ENCODE measurements around the gene SPNS2.

SPNS2 gene

GRCh38 chr17:4498461-4499397 lies at the start of gene SPNS2:
Gene SPNS2, plus strand, starts transcription at chr17:4498881. Its CDS starts 167 bp downstream, at chr17:4499048.
- DNase-seq: peak; percentile 67

- DNase-seq: no peak
These were observed 48.9 kb upstream of the SPNS2 start for GRCh38 chr17:4449736-4450135.

- DNase-seq: no peak
These were observed 47.9 kb upstream of the SPNS2 start for GRCh38 chr17:4450710-4451316.

DNA sequence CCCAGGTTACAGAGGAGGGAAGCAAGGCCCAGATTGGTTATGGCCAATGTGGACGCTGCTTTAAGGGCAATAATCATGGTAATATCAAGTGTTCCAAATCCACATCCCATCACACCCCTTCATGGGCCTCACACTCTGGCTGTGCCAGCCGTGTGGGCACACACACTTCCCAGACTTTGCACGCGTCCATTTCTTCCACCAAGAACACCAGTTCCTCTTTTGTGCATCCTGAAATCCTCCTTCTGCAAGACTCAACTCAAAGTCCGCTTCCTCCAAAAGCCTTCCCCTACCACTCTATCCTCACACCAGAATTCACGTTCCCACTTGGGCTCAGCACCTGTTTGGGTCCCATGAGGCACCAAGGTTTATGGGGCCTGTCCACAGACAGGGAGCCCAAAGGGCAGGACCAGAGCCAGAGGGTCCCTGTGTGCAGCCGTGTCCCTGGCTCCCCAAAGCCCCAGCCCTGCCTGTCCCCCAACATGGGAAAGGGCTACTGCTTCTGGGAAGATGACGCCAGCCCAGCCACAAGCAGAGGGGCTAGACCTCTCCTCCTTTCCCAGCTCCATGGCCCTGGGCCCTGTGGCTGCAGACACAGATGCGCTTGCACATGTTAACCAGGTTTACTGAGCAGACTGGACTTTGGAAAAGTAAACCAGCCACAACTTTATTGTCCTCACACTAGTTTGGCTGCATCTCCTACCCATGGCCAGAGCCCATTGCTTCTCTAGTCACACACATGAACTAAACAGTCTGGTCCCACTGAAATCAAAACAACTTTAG lies 44.7 kb upstream of the SPNS2 start:
- DNase-seq: no peak

GRCh38 chr17:4460661-4461060 lies 38.0 kb upstream of the SPNS2 start:
- no peak for DNase-seq

DNA sequence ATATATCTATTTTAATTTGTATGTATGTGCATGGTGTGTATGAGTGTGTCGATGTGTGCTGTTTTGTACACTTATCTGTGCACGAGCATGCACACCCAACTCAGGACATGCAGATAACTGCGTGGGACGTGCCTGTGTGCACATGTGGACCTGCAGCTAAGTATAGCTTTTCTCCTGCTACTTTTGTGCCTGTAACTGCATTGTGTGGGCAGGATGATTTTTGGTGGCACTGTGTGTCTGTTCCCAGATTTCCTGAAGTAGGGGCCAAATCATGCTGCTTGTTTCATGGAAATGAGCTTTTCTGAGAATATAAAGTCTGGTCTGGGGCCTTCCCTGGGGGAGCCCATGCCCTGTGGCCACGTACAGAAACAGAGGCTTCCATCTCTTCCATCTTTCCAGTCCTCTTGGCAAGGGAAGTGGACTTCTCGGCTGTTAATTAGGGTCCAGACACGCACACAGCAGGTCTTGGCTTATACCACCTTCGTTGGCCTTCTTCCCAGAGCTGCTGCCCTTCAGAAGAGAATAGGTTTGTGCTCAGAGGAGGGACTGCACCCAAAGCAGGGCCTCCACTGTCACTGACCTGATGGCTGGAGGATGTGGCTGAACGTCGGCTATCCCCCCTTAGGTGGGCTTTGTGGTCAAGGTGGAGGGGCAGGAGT lies 34.7 kb upstream of the SPNS2 start:
- no peak for DNase-seq

DNA sequence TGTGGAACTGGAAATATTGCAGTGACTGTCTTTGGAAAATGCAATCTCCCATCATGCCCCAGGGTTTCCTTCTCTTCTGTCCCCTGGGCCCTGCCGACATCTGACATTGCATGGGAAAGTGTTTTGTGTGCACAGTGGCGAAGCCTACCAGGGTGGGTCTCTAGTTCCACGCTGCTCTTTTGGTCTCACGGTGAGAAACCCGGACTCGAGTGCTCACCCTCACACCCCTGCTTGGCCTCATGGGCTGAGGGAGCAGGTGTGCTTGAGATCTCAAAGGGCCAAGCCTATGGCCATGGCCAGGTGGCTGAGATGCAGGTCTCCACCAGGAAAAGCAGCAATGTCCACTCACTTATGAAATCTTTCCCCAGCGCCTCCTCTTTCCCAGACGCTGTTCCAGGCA lies 32.9 kb upstream of the SPNS2 start:
- no peak for DNase-seq

DNA sequence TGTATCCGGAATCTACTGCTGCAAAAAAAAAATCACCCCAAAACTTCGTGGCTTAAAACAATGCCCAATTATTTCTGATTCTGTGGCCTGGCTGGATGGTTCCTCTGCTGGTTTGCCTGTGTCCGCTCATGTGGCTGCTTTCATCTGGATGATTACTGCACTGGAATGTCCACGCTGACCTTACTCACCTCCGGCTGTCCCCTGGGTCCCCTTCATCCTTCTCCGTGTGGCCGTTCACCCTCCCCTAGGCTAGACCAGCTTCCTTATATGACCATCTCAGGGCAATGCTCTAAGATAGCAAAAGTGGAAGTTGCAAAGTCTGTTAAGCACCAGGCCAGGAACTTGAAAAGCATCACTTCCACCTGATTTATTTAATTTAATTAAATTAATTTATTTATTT lies 31.4 kb upstream of the SPNS2 start:
- DNase-seq: no peak

DNA sequence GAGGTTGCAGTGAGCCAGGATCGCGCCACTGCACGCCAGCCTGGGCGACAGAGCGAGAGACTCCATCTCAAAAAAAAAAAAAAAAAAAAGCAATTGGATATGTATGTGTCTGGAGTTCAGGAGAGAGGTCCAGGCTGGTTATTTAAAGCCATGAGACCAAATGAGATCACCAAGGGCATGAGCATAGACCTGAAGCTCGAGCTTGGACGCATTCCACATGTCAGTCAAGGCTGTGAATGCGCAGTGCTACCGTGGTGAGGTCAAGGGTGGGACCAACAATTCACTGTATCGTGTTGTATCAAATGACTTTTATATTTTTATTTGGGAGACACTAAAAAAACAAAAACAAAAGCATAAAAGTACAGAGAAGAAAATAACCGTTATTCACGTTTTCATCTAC lies 29.1 kb upstream of the SPNS2 start:
- no peak for DNase-seq

DNA sequence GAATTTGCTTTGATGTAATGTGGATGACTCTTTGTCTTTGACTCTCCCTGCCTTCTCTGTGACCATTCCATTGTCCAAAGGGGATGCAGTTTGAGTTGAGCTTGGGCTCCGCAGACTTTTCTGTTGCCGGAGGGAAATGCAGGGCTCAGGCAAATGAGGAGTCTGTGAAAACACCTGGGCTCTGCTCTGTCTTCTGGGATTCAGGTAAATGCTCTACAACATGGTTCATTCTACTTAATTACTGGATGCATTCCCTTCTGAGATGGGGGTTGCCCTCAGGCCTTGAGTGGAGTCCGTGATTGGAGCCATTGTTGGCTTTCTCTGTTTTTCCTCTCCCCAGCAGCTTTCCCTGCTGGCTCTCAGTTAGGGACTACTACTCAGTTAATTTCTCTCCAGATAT lies 26.4 kb upstream of the SPNS2 start:
- DNase-seq: no peak

- DNase-seq: no peak
These were observed 24.6 kb upstream of the SPNS2 start for GRCh38 chr17:4474093-4474492.

DNA sequence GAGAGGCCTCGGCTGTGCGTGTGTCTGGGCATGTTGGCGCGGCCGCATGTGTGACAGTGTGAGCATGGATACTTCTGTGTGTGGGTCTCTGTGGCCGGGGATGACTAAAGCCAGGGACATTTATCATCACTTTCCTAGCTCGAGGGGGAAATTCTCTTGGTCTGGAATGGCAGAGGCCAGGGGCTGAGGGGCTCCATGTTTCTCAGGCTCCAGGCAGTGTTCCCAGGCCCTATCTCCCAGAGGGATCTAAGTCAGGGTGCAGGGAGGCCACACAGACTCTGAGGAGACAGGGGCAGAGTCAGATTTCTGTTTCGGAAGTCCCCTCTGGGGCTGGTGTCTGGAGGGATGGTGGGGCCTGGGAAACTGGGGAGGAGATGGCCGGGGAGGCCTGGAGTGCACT lies 23.7 kb upstream of the SPNS2 start:
- no peak for DNase-seq

DNA sequence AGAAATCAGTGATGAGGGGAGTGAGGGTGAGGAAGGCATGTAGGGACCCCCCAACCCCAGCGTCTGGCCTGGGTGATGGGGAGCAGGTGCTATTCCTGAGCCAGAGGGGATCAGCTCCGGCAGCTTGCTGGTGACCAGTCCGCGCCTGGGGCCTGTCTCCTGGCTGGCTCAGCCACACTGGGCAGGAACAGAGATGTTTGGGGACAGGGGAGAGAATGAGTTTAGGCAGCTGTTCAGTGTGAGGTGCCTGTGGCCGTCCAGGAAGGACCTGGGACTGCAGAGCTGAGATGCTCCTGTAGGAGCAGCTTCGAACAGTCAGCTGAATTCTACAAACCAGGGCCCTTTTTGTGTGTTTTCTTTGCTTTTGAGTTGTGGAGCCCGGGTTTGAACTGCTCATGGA lies 23.2 kb upstream of the SPNS2 start:
- no peak for DNase-seq

DNA sequence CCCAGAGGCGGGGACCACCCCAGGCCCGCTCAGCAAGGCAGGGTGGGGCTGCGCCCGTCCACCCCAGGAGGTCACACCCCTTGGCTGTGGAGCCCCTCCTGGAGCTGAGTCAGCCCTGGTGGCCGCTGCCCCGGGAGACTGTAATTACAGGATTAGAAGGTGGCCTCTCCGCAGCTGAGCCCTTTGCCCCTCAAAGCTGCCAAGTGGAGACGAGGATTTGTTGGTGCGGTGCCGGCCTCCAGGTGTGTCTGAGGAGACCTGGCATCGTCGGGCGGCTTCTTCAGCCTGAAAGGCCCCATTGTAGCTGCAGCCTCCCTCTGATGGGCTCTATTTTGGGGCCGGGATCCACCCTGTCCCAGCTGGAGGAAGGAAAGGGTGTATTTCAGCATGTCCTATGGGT lies 22.7 kb upstream of the SPNS2 start:
- no peak for DNase-seq

DNA sequence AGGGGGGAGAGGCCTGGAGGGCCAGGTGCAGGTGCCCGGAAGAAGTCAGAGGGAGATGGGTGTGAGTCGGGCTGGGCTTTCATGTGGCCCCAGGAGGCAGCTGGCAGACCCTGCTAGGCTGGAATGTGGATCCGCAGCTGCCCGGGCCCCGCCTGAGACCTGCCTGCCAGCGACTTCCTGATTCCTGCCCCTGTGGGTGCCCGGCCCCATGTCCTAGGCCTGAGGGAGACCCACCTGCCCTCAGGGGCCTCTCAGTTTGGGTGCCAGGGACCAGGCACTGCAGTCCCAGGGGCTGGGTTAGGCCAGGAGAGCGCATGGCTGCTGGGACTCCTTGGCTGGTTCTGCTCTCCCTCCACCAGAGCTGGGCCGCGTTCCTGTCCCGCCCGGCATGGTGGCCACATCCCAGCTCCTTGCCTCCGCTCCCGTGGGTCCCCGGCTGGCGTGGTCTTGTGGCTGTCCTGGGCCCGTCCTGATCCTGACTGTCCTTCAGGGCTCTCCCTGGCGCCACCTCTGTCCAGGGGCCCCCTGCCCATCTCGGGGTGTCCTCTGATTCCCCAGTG lies 22.1 kb upstream of the SPNS2 start:
- no peak for DNase-seq

- DNase-seq: no peak
These were observed 21.4 kb upstream of the SPNS2 start for GRCh38 chr17:4477255-4477791.

GRCh38 chr17:4478318-4478830 lies 20.3 kb upstream of the SPNS2 start:
- DNase-seq: no peak

GRCh38 chr17:4479340-4479981 lies 19.2 kb upstream of the SPNS2 start:
- no peak for DNase-seq

DNA sequence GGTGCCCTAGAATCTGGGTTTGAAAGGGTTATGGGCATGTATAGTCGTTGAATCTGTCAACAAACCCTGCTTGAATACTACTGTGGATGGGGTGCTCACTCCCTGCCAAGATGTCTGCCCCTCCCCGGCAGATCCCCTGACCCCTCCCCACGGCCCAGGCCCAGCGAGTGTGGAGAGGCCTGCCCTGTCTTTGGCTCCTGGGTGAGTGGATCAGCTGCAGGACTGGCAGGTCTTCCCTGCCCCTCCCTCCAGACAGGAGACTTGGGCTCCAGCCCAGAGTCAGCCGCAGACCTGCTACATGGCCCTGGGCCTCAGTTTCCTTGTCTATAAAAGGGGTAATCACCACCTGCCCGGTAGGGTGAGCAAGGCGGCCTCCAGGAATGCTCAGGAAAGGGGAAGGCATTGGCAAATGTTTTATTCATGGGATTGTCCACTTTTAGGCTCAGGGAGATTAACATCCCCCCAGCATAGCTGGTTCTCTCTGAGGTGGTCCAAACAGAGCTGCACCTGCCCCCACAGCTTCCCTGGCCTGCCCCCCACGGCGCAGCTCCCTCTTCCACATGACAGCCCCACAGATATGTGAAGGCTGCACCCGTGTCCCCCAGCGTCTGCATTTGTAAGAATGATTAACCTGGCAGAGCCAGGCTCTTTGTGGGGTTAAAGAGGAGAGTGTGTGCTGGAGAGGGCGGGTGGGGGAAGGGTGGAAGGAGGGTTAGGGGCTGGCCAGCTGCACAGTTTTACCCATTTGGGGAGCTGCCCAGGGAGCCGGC lies 18.5 kb upstream of the SPNS2 start:
- DNase-seq: no peak

- peak; percentile 32 for DNase-seq
These were observed 17.5 kb upstream of the SPNS2 start for GRCh38 chr17:4480929-4481898.
